ENCODE measurements around the gene OSBPL5. TPM values are rescaled to one million over a fixed set of nuclear protein-coding genes. Genes with fewer than 3 reads are reported as not detected.

OSBPL5 gene
- total RNA-seq, 3 donors from 2014 or later = 2.7 to 5.0 (median 4.0) TPM

GRCh38 chr11:3089236-3090061 lies 75.7 kb downstream of the OSBPL5 start:
- H3K9me3 Mint-ChIP-seq = no peaks in the 10 kb centered on the region
- peaks cover 3% of the 10 kb centered on the region for H3K27me3 Mint-ChIP-seq (ENCODE audit: low read depth)
- no peak overlapping the region for H3K4me3 Mint-ChIP-seq
- no peaks in the 10 kb centered on the region for H3K4me1 Mint-ChIP-seq (ENCODE audit: low read depth)
- DNase-seq (no peak), ATAC-seq (no peak)
- H3K36me3 Mint-ChIP-seq (ENCODE audit: insufficient read depth) = no peaks in the 10 kb centered on the region

DNA sequence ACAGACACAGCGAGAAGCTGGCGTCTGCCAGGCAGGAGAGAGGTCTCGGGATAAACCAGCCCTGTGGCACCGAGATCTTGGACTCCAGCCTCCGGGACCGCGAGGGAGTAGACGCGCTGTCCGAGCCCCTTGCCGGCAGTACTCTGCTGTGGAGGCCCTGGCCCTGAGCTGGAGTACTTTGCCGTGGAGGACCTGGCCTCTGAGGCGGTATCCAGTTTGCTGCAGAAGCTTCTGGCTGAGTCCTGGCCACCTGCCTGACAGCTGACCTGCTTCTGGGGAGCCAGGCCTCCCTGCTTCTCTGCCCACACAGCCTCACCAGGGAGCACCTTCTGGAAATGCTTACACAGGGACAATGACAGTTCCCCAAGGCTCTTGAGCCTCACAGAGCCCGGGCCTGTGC lies 76.3 kb downstream of the OSBPL5 start:
- no peaks in the 10 kb centered on the region for H3K4me1 Mint-ChIP-seq (ENCODE audit: low read depth)
- ATAC-seq (no peak), DNase-seq (no peak)
- no peaks in the 10 kb centered on the region for H3K36me3 Mint-ChIP-seq (ENCODE audit: insufficient read depth)
- peaks cover 3% of the 10 kb centered on the region for H3K27me3 Mint-ChIP-seq (ENCODE audit: low read depth)
- no peak overlapping the region for H3K4me3 Mint-ChIP-seq
- H3K9me3 Mint-ChIP-seq = no peaks in the 10 kb centered on the region

DNA sequence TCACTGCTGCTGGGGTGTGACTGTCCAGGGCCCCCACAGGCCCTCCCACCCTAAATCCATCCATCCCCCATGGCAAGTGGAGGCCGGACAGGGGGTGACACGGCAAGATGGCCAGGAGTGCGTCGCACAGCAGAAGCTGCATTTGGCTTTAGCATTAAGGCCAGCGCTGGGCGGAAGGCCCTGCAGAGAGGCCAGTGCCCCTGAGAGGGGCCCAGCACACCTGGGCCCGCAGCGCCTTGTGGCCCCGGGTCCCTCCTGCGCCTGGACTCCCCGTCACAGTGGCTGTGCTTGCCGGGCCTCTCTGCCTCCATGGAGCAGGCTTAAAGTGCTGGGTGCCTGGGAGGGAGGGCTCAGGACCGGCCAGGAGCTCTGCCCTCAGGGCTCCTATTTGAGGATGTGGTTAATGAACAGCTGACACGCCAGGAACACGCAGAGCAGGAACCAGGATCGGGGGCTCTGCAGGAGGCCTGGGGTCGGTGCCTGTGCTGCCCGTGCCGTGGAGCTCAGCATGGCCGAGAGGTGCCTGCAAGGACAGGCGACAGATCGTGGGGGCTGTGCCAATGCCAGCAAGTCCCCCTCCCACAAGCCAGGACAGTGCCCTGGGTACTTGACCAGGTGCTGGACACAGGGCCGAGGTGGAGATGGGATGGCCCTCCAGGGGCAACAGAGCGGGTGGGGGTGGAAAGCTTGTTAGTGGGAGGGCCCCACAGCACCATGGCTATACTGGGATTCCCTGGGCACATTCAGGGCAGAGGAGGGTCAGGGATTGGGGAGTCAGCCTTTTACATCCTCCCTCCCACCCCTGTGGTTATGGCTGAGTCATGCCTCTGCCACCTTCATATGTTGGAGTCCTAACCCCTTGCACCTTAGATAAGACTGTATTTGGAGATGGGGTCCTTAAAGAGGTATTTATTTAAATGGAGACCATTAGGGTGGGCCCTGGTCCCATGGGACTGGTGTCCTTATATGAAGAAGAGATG lies 77.0 kb downstream of the OSBPL5 start:
- Mint-ChIP-seq H3K36me3 (ENCODE audit: insufficient read depth) (no peaks in the 10 kb centered on the region), H3K9me3 (no peaks in the 10 kb centered on the region), H3K27me3 (ENCODE audit: low read depth) (peaks cover 3% of the 10 kb centered on the region), H3K4me3 (no peak overlapping the region), H3K4me1 (ENCODE audit: low read depth) (no peaks in the 10 kb centered on the region)
- ATAC-seq = no peak
- no peak for DNase-seq

DNA sequence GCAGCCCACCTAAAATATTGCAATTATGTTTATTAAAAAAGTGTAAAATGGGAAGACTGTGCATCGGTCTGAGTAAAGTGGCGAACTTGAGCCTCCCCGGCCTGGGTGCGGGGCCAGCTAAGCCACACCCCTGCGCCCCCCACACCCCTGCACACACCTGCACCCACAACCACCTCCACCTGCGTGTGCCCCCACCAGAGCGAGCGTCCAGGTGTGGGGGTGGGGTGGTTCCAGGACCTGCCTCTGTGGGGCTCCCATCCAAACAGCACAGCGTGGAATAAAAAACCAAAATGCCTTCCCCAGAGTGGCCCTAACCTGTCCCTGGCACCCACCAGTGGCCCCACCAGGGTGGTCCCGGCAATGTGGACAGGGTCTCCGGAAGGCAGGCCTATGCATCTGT lies 77.7 kb downstream of the OSBPL5 start:
- Mint-ChIP-seq H3K4me1 (ENCODE audit: low read depth) (no peaks in the 10 kb centered on the region), H3K9me3 (no peaks in the 10 kb centered on the region), H3K36me3 (ENCODE audit: insufficient read depth) (no peaks in the 10 kb centered on the region), H3K4me3 (no peak overlapping the region), H3K27me3 (ENCODE audit: low read depth) (peaks cover 3% of the 10 kb centered on the region)
- ATAC-seq (no peak), DNase-seq (no peak)

DNA sequence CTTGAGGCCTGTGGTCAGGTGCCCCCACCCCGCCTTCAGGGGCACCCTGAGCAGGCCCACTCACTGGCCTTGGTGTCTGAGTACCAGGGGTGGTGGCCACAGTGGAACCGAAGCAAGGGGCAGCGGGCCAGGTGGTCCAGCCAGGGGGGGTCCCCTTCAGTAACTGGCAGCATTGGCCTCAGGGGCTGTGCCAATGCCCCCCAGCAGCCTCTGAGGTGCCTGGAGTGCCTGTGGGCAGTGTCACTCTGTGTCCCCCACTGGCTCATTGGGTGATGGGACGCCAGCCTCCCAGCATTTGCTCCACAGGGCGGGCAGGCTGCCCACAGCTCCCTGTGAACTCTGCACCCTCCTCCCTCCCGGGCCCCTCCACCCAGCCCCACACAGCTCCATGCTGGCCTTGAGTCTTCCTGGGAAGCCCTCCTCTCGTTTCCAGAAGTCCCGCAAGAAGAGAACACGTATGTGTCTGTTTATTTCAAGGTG lies 78.4 kb downstream of the OSBPL5 start:
- H3K4me1 Mint-ChIP-seq (ENCODE audit: low read depth) = no peaks in the 10 kb centered on the region
- H3K4me3 Mint-ChIP-seq = no peak overlapping the region
- H3K36me3 Mint-ChIP-seq (ENCODE audit: insufficient read depth) = no peaks in the 10 kb centered on the region
- ATAC-seq (no peak), DNase-seq (no peak)
- H3K9me3 Mint-ChIP-seq = no peaks in the 10 kb centered on the region
- H3K27me3 Mint-ChIP-seq (ENCODE audit: low read depth) = no peaks in the 10 kb centered on the region

DNA sequence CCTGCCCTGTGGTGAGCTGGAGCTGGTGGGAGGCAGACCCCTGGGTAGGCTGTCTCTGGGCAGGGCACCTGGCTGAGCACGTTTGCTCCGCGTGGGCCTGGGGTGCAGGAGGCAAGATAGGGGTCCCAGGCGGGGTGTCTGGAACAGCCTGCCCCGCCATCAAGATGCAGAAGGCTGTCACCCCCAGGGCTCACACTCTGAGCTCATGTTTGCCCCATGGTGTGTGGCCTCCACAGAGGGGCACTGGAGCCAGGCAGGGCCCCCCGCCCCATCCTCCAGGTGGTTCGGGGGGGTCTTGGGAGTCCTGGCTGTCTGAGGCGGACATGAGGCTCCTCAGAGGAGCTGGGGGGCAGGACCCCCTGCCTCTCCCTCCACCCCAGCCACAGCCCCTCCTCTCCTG lies 79.0 kb downstream of the OSBPL5 start:
- Mint-ChIP-seq H3K36me3 (ENCODE audit: insufficient read depth) (no peaks in the 10 kb centered on the region), H3K4me1 (ENCODE audit: low read depth) (no peaks in the 10 kb centered on the region), H3K9me3 (no peaks in the 10 kb centered on the region), H3K27me3 (ENCODE audit: low read depth) (no peaks in the 10 kb centered on the region), H3K4me3 (no peak overlapping the region)
- ATAC-seq = no peak
- no peak for DNase-seq

DNA sequence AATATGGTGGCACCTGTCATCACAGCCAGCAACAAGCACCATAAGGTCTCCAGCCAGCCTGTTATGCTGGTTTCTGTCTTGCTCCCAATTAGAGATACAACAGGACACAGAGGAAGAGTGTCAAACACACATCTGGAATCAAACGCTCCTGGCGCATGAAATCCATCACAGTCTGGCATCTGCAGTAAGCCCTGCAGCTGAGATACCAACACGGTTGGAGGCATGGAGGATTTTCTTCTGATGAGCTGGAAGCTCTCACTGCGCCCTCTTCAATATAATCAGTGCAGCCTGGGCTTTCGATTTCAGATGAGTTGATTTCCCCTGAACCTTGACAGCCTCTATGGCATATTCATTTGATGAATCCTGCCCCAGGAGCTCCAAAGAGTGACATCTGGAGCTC lies 80.1 kb downstream of the OSBPL5 start:
- Mint-ChIP-seq H3K9me3 (no peaks in the 10 kb centered on the region), H3K36me3 (ENCODE audit: insufficient read depth) (no peaks in the 10 kb centered on the region), H3K4me3 (no peak overlapping the region), H3K4me1 (ENCODE audit: low read depth) (no peaks in the 10 kb centered on the region), H3K27me3 (ENCODE audit: low read depth) (peaks cover 2% of the 10 kb centered on the region)
- DNase-seq (no peak), ATAC-seq (no peak)

DNA sequence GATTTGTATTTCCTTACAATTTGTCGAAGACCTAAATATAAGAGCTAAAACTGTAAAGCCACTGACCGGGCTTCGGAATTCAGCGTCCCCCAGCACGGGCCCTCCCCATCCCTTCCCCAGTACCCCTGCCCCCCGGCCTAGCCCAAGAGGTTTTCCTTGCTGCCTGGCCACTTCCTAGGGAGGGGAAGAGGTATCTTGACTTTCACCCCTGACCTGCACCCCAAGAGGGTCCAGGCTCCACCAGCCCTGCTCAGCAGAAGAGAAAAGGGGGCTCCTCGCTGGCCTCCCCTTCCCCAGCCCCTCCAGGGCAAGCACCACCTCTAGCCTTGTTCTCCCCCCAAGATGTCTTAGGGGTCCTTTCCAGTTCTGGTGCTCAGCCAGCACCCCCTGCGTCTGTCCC lies 81.8 kb downstream of the OSBPL5 start:
- Mint-ChIP-seq H3K27me3 (ENCODE audit: low read depth) (peaks cover 2% of the 10 kb centered on the region), H3K9me3 (no peaks in the 10 kb centered on the region), H3K4me3 (no peak overlapping the region), H3K36me3 (ENCODE audit: insufficient read depth) (no peaks in the 10 kb centered on the region), H3K4me1 (ENCODE audit: low read depth) (no peaks in the 10 kb centered on the region)
- DNase-seq (no peak), ATAC-seq (no peak)

DNA sequence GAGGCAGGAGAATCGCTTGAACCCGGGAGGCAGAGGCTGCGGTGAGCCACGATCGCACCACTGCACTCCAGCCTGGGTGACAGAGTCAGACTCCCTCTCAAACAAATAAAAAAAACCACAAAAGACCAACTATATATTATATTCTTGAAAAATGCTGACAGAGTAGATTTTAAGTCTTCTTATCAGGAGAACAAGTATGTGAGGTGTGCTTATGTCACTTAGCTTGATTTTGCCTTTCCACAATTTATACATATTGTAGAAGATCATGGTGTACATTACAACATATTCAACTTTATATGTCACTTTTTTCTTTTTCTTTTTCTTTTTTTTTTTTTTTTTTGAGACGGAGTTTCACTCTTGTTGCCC lies 83.7 kb downstream of the OSBPL5 start:
- H3K4me3 Mint-ChIP-seq = no peak overlapping the region
- ATAC-seq = no peak
- H3K27me3 Mint-ChIP-seq (ENCODE audit: low read depth) = peaks cover 5% of the 10 kb centered on the region
- H3K36me3 Mint-ChIP-seq (ENCODE audit: insufficient read depth) = no peaks in the 10 kb centered on the region
- no peak for DNase-seq
- H3K4me1 Mint-ChIP-seq (ENCODE audit: low read depth) = no peaks in the 10 kb centered on the region
- H3K9me3 Mint-ChIP-seq = no peaks in the 10 kb centered on the region

DNA sequence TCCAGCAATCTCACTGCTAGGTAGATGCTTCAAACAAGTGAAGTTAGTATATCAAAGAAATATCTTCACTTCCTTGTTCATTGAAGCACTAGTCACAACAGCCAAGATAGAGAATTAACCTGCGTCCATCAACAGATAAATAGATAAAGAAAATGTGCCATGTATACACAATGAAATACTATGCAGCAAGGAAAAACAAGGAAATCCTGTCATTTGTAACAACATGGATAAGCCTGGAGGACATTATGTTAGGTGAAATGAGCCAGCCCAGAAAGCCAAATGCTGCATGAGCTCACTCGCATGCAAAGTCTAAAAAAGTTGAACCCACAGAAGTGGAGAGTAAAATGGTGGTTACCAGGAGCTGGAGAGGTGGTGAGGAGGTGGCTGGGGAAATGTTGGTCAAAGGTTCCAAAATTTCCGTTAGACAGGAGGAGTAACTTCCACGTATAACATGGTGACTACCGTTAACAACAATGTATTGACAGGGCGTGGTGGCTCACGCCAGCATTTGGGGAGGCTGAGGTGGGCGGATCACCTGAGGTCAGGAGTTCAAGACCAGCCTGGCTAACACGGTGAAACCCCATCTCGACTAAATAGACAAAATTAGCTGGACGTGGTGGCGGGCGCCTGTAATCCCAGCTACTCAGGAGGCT lies 84.3 kb downstream of the OSBPL5 start:
- H3K9me3 Mint-ChIP-seq = no peaks in the 10 kb centered on the region
- DNase-seq (no peak), ATAC-seq (no peak)
- no peaks in the 10 kb centered on the region for H3K36me3 Mint-ChIP-seq (ENCODE audit: insufficient read depth)
- H3K4me3 Mint-ChIP-seq = no peak overlapping the region
- H3K4me1 Mint-ChIP-seq (ENCODE audit: low read depth) = no peaks in the 10 kb centered on the region
- peaks cover 5% of the 10 kb centered on the region for H3K27me3 Mint-ChIP-seq (ENCODE audit: low read depth)

DNA sequence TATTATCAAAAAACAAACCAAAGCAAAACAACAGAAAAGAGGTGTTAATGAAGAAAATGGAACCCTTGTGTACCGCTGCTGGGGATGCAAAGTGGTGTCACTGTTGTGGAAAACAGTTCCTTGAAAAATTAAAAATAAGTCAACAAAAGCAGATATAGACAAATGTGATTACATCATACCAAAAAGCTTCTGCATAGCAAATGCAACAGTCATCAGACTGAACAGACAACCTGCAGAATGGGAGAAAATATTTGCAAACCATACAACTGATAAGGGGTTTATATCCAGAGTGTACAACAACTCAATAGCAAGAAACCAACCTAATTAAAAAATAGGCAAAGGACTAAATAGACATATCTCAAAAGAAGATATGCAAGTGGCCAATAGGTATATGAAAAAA lies 85.0 kb downstream of the OSBPL5 start:
- DNase-seq = no peak
- ATAC-seq = no peak
- H3K4me3 Mint-ChIP-seq = no peak overlapping the region
- H3K9me3 Mint-ChIP-seq = no peaks in the 10 kb centered on the region
- no peaks in the 10 kb centered on the region for H3K36me3 Mint-ChIP-seq (ENCODE audit: insufficient read depth)
- H3K4me1 Mint-ChIP-seq (ENCODE audit: low read depth) = no peaks in the 10 kb centered on the region
- peaks cover 5% of the 10 kb centered on the region for H3K27me3 Mint-ChIP-seq (ENCODE audit: low read depth)

DNA sequence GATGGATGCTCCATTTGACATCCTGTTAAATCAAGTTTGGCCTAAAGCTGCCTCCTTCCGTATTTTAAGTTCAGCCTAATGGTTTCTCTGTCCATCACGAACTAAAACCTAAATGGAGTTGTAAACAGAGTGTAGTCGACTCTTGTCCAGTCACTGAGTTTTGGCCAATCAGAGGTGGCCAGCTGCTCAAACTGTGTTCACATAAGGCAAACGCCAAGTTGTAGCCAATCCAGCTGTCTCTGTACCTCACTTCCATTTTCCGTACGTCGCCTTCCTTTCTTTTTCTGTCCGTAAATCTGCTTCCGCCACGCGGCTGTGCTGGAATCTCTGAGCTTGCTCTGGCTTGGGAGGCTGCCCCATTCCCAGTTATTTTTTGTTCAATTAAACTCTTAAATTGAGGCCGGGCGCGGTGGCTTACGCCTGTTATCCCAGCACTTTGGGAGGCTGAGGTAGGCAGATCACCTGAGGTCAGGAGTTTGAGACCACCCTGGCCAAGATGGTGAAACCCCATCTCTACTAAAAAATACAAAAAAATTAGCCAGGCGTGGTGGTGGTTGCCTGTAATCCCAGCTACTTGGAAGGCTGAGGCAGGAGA lies 87.2 kb downstream of the OSBPL5 start:
- Mint-ChIP-seq H3K36me3 (ENCODE audit: insufficient read depth) (no peaks in the 10 kb centered on the region), H3K4me3 (no peak overlapping the region), H3K27me3 (ENCODE audit: low read depth) (peaks cover 7% of the 10 kb centered on the region), H3K9me3 (no peaks in the 10 kb centered on the region), H3K4me1 (ENCODE audit: low read depth) (no peaks in the 10 kb centered on the region)
- ATAC-seq (no peak), DNase-seq (no peak)

DNA sequence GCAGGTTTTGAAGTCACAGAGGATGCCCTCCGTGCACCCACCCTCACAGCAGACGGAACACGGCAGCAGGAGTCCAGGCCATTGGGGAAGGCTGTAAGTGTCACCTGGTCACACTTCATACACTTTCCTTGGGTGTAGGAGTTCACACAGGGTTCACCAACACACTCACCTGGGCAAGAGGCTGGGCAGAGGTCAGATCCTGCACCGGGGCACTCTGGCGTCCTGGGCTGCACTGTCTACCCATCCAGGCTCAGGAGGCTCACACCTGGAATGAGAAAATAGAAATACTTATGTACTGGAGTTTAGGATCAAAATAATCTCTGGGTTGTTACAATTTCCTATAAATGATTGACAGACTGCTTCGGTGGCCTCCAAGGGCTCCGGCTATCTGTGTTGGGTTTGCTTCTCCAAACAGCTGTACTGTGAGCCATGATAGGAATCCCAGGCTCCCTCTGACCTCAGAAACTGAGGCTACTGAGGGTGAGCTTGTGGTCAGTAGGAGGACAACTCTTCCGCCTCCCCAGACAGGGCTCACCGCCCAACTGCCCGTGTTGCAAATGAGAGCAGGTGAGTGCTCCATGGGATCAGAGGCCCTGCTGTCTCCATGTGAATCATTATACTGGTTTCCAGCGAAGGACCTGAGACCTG lies 87.8 kb downstream of the OSBPL5 start:
- H3K9me3 Mint-ChIP-seq = no peaks in the 10 kb centered on the region
- DNase-seq (no peak), ATAC-seq (no peak)
- no peak overlapping the region for H3K4me3 Mint-ChIP-seq
- H3K27me3 Mint-ChIP-seq (ENCODE audit: low read depth) = peaks cover 7% of the 10 kb centered on the region
- no peaks in the 10 kb centered on the region for H3K36me3 Mint-ChIP-seq (ENCODE audit: insufficient read depth)
- no peaks in the 10 kb centered on the region for H3K4me1 Mint-ChIP-seq (ENCODE audit: low read depth)

Data from activated T-cell treated with anti-CD3 and anti-CD28 coated beads, Interleukin-2, amount 50 U/mL, for 4 hours (primary cell).